H9 (cell line): ENCODE data around the gene PHF21B. TPM values are rescaled to one million over a fixed set of nuclear protein-coding genes. Genes with fewer than 3 reads are reported as not detected.

Experiments used
- DNase-seq: peaks from one replicate; pipeline ENCODE4 v3.0.0-alpha.2; 2017
- H2AFZ ChIP-seq: one replicate; pipeline ENCODE4 v1.6.1; 2013; ENCODE audit warnings: mild to moderate bottlenecking, low read length, control low read depth, moderate library complexity
- H2AK5ac ChIP-seq: 2 replicates; pipeline ENCODE4 v1.6.1; 2013; ENCODE audit warnings: low read length, control low read depth, mixed read lengths; ENCODE audit not compliant: insufficient read length
- H2BK120ac ChIP-seq: one replicate; pipeline ENCODE4 v1.6.1; 2013; ENCODE audit warnings: low read depth, mild to moderate bottlenecking, low read length, control low read depth, inconsistent platforms; ENCODE audit not compliant: poor library complexity, severe bottlenecking
- H2BK12ac ChIP-seq: 2 replicates; pipeline ENCODE4 v1.6.1; 2013; ENCODE audit warnings: low read length, control low read depth, mixed read lengths, low read depth; ENCODE audit not compliant: insufficient read length
- H2BK15ac ChIP-seq: 2 replicates; pipeline ENCODE4 v1.6.1; 2013; ENCODE audit warnings: low read depth, low read length, control low read depth
- H2BK20ac ChIP-seq: one replicate; pipeline ENCODE4 v1.6.1; 2013; ENCODE audit warnings: low read depth, mild to moderate bottlenecking, low read length, control low read depth, inconsistent platforms; ENCODE audit not compliant: poor library complexity, severe bottlenecking
- H2BK5ac ChIP-seq: 2 replicates; pipeline ENCODE4 v1.6.1; 2013; ENCODE audit warnings: low read length, control low read depth, mixed read lengths; ENCODE audit not compliant: insufficient read length
- H3K14ac ChIP-seq: 2 replicates; pipeline ENCODE4 v1.6.1; 2013; ENCODE audit warnings: low read length, control low read depth; ENCODE audit not compliant: insufficient read depth
- H3K18ac ChIP-seq: 2 replicates; pipeline ENCODE4 v1.6.1; 2013; ENCODE audit warnings: low read depth, mild to moderate bottlenecking, mixed read lengths, low read length, control low read depth; ENCODE audit not compliant: insufficient read length
- H3K23ac ChIP-seq: 2 replicates; pipeline ENCODE4 v1.6.1; 2013; ENCODE audit warnings: low read length, control low read depth, mixed read lengths, low read depth; ENCODE audit not compliant: insufficient read length
- H3K23me2 ChIP-seq: 2 replicates; pipeline ENCODE4 v1.6.1; 2013; ENCODE audit warnings: low read depth, mild to moderate bottlenecking, mixed read lengths, low read length, control low read depth; ENCODE audit not compliant: insufficient read length, poor library complexity, severe bottlenecking
- H3K27ac ChIP-seq: 2 replicates; pipeline ENCODE4 v1.5.1; 2013; ENCODE audit warnings: low read length, control low read depth, mixed read lengths, low read depth; ENCODE audit not compliant: insufficient read length
- H3K27me3 ChIP-seq: 2 replicates; pipeline ENCODE4 v1.6.1; 2013; ENCODE audit warnings: low read length, control low read depth, inconsistent platforms; ENCODE audit not compliant: insufficient read depth
- H3K4ac ChIP-seq: 2 replicates; pipeline ENCODE4 v1.6.1; 2013; ENCODE audit warnings: low read depth, mild to moderate bottlenecking, control low read depth, inconsistent platforms, low read length, moderate library complexity
- H3K4me1 ChIP-seq: 2 replicates; pipeline ENCODE4 v1.6.1; 2013; ENCODE audit warnings: low read length, control low read depth, inconsistent platforms; ENCODE audit not compliant: insufficient read depth
- H3K4me2 ChIP-seq: 2 replicates; pipeline ENCODE4 v1.6.1; 2013; ENCODE audit warnings: low read length, control low read depth, mixed read lengths; ENCODE audit not compliant: insufficient read length, insufficient read depth
- H3K56ac ChIP-seq: 2 replicates; pipeline ENCODE4 v1.6.1; 2013; ENCODE audit warnings: low read depth, mild to moderate bottlenecking, mixed read lengths, low read length, control low read depth; ENCODE audit not compliant: insufficient read length
- H3K79me1 ChIP-seq: 2 replicates; pipeline ENCODE4 v1.6.1; 2013; ENCODE audit warnings: low read depth, mild to moderate bottlenecking, moderate library complexity, low read length, control low read depth, inconsistent platforms; ENCODE audit not compliant: insufficient read depth, poor library complexity, severe bottlenecking
- H3K79me2 ChIP-seq: 2 replicates; pipeline ENCODE4 v1.6.1; 2013; ENCODE audit warnings: low read length, control low read depth, inconsistent platforms; ENCODE audit not compliant: insufficient read depth
- H3K9ac ChIP-seq: 2 replicates; pipeline ENCODE4 v1.6.1; 2013; ENCODE audit warnings: low read length, control low read depth, mixed read lengths; ENCODE audit not compliant: insufficient read length; ENCODE audit errors: extremely low read depth
- H3K9me3 ChIP-seq: one replicate; pipeline ENCODE4 v1.6.1; 2013; ENCODE audit warnings: low read depth, low read length, inconsistent platforms; ENCODE audit not compliant: control insufficient read depth
- H3T11ph ChIP-seq: one replicate; pipeline ENCODE4 v1.6.1; 2013; ENCODE audit warnings: mild to moderate bottlenecking, low read length, control low read depth, inconsistent platforms
- H4K20me1 ChIP-seq: one replicate; pipeline ENCODE4 v1.6.1; 2013; ENCODE audit not compliant: control insufficient read depth, insufficient read length, insufficient read depth
- H4K5ac ChIP-seq: 2 replicates; pipeline ENCODE4 v1.6.1; 2013; ENCODE audit warnings: low read depth, mild to moderate bottlenecking, mixed read lengths, low read length, control low read depth; ENCODE audit not compliant: insufficient read length
- H4K8ac ChIP-seq: replicated peaks from 2 replicates; pipeline ENCODE4 v1.6.1; 2013; ENCODE audit warnings: low read length, control low read depth, mixed read lengths, low read depth; ENCODE audit not compliant: insufficient read length
- H4K91ac ChIP-seq: 2 replicates; pipeline ENCODE4 v1.6.1; 2013; ENCODE audit warnings: low read depth, mild to moderate bottlenecking, moderate library complexity, mixed read lengths, low read length, control low read depth; ENCODE audit not compliant: insufficient read length
- H3K27ac Mint-ChIP-seq, 3 experiments: 2 replicates in 2 of 3; 3 replicates in 1 of 3; pipeline ENCODE4 v1.8.0; 2020 to 2021; ENCODE audit warnings: mixed read lengths in 3 of 3, mild to moderate bottlenecking in 1 of 3, moderate library complexity in 1 of 3
- H3K27me3 Mint-ChIP-seq: 2 replicates; pipeline ENCODE4 v1.8.0; 2021; ENCODE audit warnings: low read depth, mild to moderate bottlenecking, moderate library complexity, mixed read lengths
- H3K36me3 Mint-ChIP-seq, 3 experiments: 2 replicates in 2 of 3; 3 replicates in 1 of 3; pipeline ENCODE4 v1.8.0; 2020 to 2021; ENCODE audit warnings: low read depth in 3 of 3, mixed read lengths in 3 of 3; ENCODE audit not compliant: insufficient read depth in 1 of 3
- H3K4me1 Mint-ChIP-seq, 2 experiments: 2 replicates each; pipeline ENCODE4 v1.8.0; 2020; ENCODE audit warnings: mixed read lengths in 2 of 2
- H3K4me3 Mint-ChIP-seq, 2 experiments: 2 replicates in 1 of 2; 3 replicates in 1 of 2; pipeline ENCODE4 v1.8.0; 2020 to 2021; ENCODE audit warnings: mild to moderate bottlenecking in 2 of 2, mixed read lengths in 2 of 2, moderate library complexity in 1 of 2
- H3K9me3 Mint-ChIP-seq, 2 experiments: 2 replicates in 1 of 2; 3 replicates in 1 of 2; pipeline ENCODE4 v1.8.0; 2020; ENCODE audit warnings: mild to moderate bottlenecking in 2 of 2, mixed read lengths in 2 of 2, moderate library complexity in 1 of 2
- CTCF ChIP-seq: fragments of 200-600 bp; sonication (generic); conservative IDR thresholded peaks from 3 replicates; pipeline ENCODE4 v1.8.0; 2021; ENCODE audit warnings: antibody characterized with exemption, mild to moderate bottlenecking
- WGBS: extraction: QIAGEN DNeasy Blood & Tissue Kit; methylation state at CpG from one replicate; pipeline ENCODE4 v1.1.7; 2013; ENCODE audit warnings: missing lambda C conversion rate, low lambda C conversion rate, mixed read lengths; ENCODE audit not compliant: insufficient read length; ENCODE audit errors: extremely low coverage; 5-methylcytosine and 5-hydroxymethylcytosine counted together
- total RNA-seq: library from RNA; stranded (reverse); gene quantifications from 2 replicates; pipeline ENCODE4 v1.2.1, GENCODE V29; 2021

The PHF21B gene
- total RNA-seq, 1 experiment from 2014 or later, result 60.3 TPM

- no peaks in the 10 kb centered on the region for H4K20me1 ChIP-seq
- Mint-ChIP-seq H3K4me3 (no peak overlapping the region), H3K36me3 (peaks cover 21 to 35% (median 28%) of the 10 kb centered on the region in 3 experiments), H3K27ac (no peak overlapping the region), H3K9me3 (peaks cover 15% of the 10 kb centered on the region in 2 experiments), H3K4me1 (peaks cover 8 to 21% of the 10 kb centered on the region in 2 experiments), H3K27me3 (peaks cover 1% of the 10 kb centered on the region; the same call in 1 of the 2 replicates)
- H3K23me2 ChIP-seq, result no peaks in the 10 kb centered on the region
- H2BK15ac ChIP-seq, result no peak overlapping the region
- no peak overlapping the region for H4K91ac ChIP-seq
- H3K14ac ChIP-seq, result no peak overlapping the region
- no CpG with 5 or more reads among the region's 3 CpGs for WGBS
- no peak overlapping the region for H3T11ph ChIP-seq
- DNase-seq, result no peak
- H2BK120ac ChIP-seq, result no peak overlapping the region
- no peak overlapping the region for H2AK5ac ChIP-seq
- H3K4me2 ChIP-seq, result no peak overlapping the region
- no peak for TF ChIP-seq CTCF
- H3K27me3 ChIP-seq, result no peaks in the 10 kb centered on the region
- no peak overlapping the region for H3K23ac ChIP-seq
- H3K18ac ChIP-seq, result no peak overlapping the region
- H2AFZ ChIP-seq, result no peak overlapping the region
- no peak overlapping the region for H2BK20ac ChIP-seq
- H3K9ac ChIP-seq, result no peak overlapping the region
- H3K79me1 ChIP-seq, result no peaks in the 10 kb centered on the region
- no peak overlapping the region for H3K56ac ChIP-seq
- H2BK5ac ChIP-seq, result no peak overlapping the region
- H3K4ac ChIP-seq, result no peak overlapping the region
- no peak overlapping the region for H2BK12ac ChIP-seq
- no peak overlapping the region for H4K8ac ChIP-seq
- H4K5ac ChIP-seq, result no peak overlapping the region
- H3K4me1 ChIP-seq, result no peaks in the 10 kb centered on the region
- peaks cover 8% of the 10 kb centered on the region for H3K9me3 ChIP-seq
- H3K79me2 ChIP-seq, result no peaks in the 10 kb centered on the region
- no peak overlapping the region for H3K27ac ChIP-seq
Measured at GRCh38 chr22:44871782-44872181, 138.0 kb downstream of the PHF21B start.
